Astrocyte of the spinal cord (primary cell): ENCODE measurements around the gene RDH13.

Source experiments
- DNase-seq: peaks from one replicate; pipeline ENCODE4 v3.0.0; 2011; ENCODE audit warnings: low read depth, low spot score
- H3K4me3 ChIP-seq: 2 replicates; pipeline ENCODE4 v1.5.1; 2011; ENCODE audit warnings: low read depth, mild to moderate bottlenecking, low read length, moderate library complexity
- CTCF ChIP-seq: IDR thresholded peaks from 2 replicates; pipeline ENCODE4 v1.5.1; 2012; ENCODE audit warnings: low read depth, mild to moderate bottlenecking, low read length, inconsistent platforms
- in situ Hi-C: cut with HindIII; loops from 2 replicates; pipeline ENCODE4 v1.10.0; 2017; ENCODE audit warnings: low sequenced_read_pairs

Gene RDH13

GRCh38 chr19:55053735-55054134 is 9.2 kb downstream of the RDH13 start:
- no peak for DNase-seq
- TF ChIP-seq CTCF = no peak
- in situ Hi-C loops = no loop called here
- H3K4me3 ChIP-seq = no peak overlapping the region

- DNase-seq = no peak
- no peak for TF ChIP-seq CTCF
- no peak overlapping the region for H3K4me3 ChIP-seq
- in situ Hi-C loops = no loop called here
Measured at GRCh38 chr19:55050749-55051532, 12.0 kb downstream of the RDH13 start.

- TF ChIP-seq CTCF = no peak
- DNase-seq = no peak
- in situ Hi-C loops = no loop called here
- H3K4me3 ChIP-seq = no peak overlapping the region
Measured at GRCh38 chr19:55048446-55048845, 14.5 kb downstream of the RDH13 start.

DNA sequence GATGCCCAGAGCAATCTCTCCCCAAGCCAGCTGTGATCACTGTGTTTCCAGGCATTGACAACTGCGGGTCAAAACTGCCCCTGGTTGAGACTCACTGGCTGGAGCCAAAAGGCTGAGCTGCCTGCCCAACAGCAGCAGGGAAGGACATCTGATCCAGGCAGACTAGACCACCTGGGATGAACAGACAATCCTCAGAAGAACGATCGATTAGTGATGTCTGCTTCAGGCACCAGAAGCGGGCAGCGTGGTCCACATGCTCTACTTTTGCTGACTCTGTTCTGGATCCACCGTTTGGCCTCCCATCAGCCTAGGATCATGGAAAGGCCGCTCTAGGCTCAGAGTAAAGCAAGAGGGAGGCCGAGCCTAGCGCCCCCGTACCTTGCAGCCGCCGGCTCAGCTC is 15.0 kb downstream of the RDH13 start:
- in situ Hi-C loops = no loop called here
- DNase-seq = no peak
- H3K4me3 ChIP-seq = no peak overlapping the region
- no peak for TF ChIP-seq CTCF

GRCh38 chr19:55046975-55047622 is 15.8 kb downstream of the RDH13 start:
- in situ Hi-C loops = no loop called here
- no peak for TF ChIP-seq CTCF
- no peak overlapping the region for H3K4me3 ChIP-seq
- no peak for DNase-seq

DNA sequence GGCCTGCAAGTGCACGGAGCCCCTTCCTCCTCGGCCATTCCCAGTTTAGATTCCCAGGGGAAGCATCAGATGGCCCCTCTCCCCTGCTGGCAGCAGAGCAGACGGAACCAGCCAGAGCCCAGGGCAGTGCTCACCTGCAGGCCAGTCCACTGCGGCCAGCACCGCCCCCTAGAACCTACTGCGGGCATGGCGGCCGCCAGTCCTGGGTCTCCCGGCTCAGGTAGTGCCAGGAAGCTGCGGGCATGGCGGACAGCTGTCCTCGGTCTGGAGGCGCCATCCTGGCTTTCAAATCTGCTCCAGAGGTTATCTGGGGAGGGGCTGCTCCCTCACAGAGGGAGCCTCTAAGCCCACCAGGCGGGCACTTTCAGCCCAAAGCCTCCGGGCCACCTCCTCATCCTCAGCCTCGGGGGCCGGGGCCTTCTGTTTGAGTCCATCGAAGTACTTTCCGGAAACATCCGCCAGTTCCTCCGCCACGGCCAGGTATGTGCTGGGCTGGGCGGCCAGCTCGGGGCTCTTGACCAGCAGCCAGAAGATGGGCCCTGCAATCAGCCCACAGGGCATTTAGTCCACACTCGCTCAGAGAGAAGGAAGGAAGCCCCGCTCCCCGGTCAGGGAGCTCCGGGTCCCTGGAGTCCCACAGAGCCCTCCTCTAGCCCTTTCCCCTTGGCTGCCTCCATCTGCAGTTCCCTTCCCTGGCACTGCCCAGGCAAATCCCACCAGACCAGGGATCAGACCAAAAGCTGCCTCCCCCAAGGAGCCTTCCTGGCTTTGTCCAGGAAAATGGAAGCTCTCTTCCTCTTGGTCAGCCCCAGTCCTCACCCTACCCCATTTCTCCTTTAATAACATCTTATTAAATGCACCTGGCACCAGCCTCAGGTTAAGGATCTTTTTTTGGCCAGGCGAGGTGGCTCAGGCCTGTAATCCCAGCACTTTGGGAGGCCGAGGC is 17.9 kb downstream of the RDH13 start:
- H3K4me3 ChIP-seq = no peak overlapping the region
- no peak for DNase-seq
- TF ChIP-seq CTCF = no peak
- in situ Hi-C loops = no loop called here
